GM19438 (cell line): Measurements from ENCODE around the gene DNER.
"Not testable (repeated sequence)": the region's sequence is repeated elsewhere in the genome, so short reads cannot be mapped to it uniquely, and the experiment has no call there.

ENCODE experiments used
- ATAC-seq: cut with Tn5 transposase; IDR thresholded peaks from one replicate; pipeline ENCODE4 v1.9.1; 2021; ENCODE audit warnings: low read depth; ENCODE audit not compliant: unreplicated experiment

The DNER gene

GRCh38 chr2:229410264-229410663 is 304.1 kb downstream of the DNER start:
- no peak for ATAC-seq

GRCh38 chr2:229409751-229410181 is 304.6 kb downstream of the DNER start:
- no peak for ATAC-seq

GRCh38 chr2:229408962-229409361 is 305.4 kb downstream of the DNER start:
- ATAC-seq, result no peak

GRCh38 chr2:229408356-229408755 is 306.0 kb downstream of the DNER start:
- no peak for ATAC-seq

DNA sequence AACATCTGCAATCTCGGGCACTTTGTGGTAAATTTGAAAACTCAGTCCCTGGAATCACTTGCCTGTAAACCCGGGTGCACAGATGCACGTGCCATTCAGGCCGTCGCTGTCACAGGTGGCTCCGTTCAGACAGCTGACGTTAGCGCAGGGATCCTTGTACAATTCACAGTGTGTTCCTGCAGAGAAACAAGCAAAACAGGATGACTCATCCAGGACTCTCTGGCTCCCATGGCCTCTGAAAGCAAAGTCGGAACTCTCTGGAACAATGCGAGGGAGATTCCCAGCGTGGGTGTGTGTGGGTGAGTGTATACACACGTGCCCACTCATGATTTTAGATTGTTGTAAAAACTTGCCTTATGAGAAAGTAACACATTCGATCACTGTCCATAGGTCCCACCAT is 307.2 kb downstream of the DNER start:
- no peak for ATAC-seq

- no peak for ATAC-seq
Measured at GRCh38 chr2:229405796-229406195, 308.6 kb downstream of the DNER start.

DNA sequence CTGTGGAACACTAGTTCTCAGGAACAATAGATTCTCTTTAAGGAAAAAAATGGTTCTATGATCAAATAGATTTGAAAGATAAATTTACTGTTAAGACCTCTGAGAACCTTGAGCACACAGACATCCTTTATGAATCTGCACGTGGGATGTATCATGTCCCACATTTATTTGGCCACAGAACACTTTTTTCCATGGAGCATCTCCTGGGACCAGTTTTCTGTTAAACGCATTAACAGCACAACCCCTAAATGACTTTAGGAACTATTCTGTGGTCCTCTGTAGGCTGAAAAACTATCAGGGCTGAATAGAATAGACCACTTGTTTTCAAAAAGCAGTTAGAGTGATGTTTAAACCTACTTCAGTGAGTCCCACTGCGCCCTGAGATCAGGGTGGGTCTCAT is 311.1 kb downstream of the DNER start:
- ATAC-seq, result no peak

- no peak for ATAC-seq
Measured at GRCh38 chr2:229401171-229401865, 313.0 kb downstream of the DNER start.

DNA sequence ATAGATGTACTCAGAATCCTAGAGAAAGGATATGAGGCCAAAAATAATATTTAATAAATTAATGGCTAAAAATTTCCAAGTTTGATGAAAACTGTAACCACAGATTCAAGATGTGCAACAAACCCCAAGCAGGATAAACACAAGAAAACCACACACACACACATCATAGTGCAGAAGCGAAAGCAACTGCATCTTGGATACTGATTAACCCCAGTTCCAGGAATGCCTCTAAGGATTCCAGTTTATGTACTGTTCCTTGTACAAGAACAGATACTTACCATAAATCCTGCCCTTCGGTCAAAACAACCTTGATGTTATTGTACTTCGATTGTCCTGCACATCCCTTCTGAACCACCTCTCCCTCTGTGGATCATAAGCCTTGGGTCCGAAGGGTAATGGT is 320.4 kb downstream of the DNER start:
- no peak for ATAC-seq

DNA sequence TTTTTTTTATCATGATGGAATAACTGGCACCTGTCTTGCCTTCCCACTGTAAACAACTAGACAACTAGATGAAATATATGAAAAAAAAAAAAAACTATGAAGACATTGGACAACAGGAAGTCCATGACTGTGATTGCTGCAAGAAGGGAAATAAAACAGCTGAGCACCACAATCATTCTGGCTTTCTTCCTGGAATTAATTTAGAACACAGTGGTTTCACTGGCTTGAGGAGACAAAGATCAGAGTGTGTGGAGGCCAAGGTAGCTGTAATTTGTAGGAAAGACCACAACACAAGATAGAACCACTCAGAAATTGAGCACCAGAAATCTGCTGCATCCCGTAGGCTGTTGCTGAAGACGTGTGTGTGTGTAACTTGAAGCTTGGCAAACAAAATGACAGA is 322.2 kb downstream of the DNER start:
- no peak for ATAC-seq

GRCh38 chr2:229388731-229389130 is 325.6 kb downstream of the DNER start:
- ATAC-seq, result no peak

DNA sequence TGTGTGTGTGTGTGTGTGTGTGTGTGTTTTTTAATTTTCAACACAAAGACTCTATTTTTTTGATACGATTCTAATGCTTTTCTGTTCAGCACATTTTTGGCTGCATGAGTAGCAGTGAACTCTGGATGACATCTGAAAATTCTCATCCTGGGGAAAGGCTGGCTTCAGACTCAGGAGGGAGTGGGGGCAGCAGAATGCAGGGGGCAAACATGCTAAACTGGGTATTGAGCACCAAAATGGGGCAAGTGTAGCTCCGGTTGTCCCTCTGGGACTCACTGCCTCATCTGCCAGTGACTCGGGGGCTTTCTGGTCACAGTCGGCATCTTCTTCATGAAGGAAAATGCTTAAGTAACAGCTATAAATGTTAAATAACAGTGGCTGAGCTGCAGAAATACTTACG is 326.5 kb downstream of the DNER start:
- no peak for ATAC-seq

- no peak for ATAC-seq
Measured at GRCh38 chr2:229380101-229380625, 334.2 kb downstream of the DNER start.

GRCh38 chr2:229378386-229378785 is 336.0 kb downstream of the DNER start:
- no peak for ATAC-seq

- ATAC-seq, result no peak
Measured at GRCh38 chr2:229376866-229377265, 337.5 kb downstream of the DNER start.

DNA sequence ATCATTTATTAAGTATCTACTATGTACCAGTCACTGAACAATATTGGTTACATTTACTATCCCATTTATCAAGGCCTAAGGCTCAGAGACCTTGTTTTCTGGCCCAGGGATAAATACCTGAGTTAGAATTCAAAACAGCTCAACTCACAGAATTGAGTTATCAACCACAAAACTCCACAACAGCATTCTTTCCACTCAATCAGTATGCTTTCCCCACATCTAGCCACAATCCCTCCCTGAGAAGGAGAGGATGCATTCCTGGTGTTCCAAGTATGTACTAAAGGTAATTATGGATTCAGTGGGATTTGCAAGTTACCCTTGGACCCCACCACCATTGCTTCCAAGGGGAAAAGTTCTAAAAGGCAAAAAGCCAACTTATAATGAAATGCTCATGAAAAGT is 339.1 kb downstream of the DNER start:
- no peak for ATAC-seq

- not testable (repeated sequence) for ATAC-seq
Measured at GRCh38 chr2:229373311-229373710, 341.0 kb downstream of the DNER start.

- no peak for ATAC-seq
Measured at GRCh38 chr2:229372207-229372606, 342.1 kb downstream of the DNER start.

GRCh38 chr2:229371086-229371485 is 343.3 kb downstream of the DNER start:
- ATAC-seq, result no peak

DNA sequence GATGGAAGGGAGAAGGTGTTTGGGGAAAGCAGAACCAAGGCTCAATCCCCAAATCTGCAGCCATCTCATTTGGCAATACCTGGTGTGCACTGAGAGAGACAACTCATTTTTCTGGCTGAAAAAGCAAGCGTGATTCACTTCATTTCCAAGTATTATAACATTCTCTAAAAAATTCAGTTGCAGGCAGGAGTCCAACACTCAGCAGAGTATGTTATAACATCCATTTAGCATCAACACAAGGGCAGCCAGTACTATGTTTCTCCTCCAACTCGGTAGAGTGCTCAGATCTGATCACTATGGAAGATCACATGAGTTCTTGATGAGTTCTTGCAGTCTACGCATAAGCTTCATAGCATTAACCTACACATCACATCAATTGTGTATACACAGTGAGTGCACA is 343.8 kb downstream of the DNER start:
- ATAC-seq, result no peak

GRCh38 chr2:229363185-229363814 is 351.1 kb downstream of the DNER start:
- no peak for ATAC-seq

DNA sequence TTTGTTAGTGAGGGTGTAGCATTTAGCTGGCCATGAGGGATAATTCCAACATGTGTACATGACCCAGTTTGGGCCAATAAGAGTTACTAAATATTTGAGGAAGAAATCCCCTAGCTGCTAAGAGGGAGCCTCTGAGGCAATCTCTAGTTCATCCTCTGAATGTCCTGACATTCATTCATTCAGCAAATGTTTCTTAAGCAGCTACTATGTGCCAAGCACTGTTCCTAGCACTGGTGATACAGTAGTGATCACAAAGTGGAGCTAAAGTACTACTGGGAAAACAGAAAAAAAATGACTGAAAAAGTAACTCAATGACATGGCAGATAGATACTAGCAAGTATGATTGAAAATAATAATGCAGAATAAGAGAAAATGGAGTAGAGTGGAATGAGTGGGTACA is 363.5 kb downstream of the DNER start:
- ATAC-seq, result no peak
